Measurements from ENCODE around the gene SUFU.
"Not testable (repeated sequence)": the region's sequence is repeated elsewhere in the genome, so short reads cannot be mapped to it uniquely, and the experiment has no call there.

DNA sequence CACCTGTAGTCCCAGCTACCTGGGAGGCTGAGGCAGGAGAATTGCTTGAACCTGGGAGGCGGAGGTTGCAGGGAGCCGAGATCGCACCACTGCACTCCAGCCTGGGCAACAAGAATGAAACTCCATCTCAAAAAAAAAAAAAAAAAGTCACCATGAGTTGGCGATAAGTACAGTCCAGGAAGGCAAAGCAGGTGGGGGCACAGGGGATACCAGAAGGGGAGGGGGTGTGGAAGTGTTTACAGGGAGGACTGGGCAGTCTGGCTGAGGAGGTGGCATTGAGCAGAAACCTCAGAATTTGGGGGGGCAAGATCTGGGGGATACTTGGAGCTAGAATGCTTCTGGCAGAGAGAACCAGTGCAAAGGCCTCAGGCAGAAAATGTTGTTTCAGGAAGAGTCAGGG lies 163.6 kb downstream of the SUFU start:
- TF ChIP-seq, protein P1, sequence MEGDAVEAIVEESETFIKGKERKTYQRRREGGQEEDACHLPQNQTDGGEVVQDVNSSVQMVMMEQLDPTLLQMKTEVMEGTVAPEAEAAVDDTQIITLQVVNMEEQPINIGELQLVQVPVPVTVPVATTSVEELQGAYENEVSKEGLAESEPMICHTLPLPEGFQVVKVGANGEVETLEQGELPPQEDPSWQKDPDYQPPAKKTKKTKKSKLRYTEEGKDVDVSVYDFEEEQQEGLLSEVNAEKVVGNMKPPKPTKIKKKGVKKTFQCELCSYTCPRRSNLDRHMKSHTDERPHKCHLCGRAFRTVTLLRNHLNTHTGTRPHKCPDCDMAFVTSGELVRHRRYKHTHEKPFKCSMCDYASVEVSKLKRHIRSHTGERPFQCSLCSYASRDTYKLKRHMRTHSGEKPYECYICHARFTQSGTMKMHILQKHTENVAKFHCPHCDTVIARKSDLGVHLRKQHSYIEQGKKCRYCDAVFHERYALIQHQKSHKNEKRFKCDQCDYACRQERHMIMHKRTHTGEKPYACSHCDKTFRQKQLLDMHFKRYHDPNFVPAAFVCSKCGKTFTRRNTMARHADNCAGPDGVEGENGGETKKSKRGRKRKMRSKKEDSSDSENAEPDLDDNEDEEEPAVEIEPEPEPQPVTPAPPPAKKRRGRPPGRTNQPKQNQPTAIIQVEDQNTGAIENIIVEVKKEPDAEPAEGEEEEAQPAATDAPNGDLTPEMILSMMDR (IDR thresholded peaks at IDR 0.05): not testable (repeated sequence)
- TF ChIP-seq POLR2A (IDR thresholded peaks at IDR 0.05): not testable (repeated sequence)

Data from esophagus squamous epithelium (tissue), 4 donors.